SU-DHL-6 (cell line): ENCODE measurements around the gene ZNF212.

Source experiments
- EZH2phosphoT487 ChIP-seq: fragments of 200-600 bp; sonication (generic), shearing (Covaris generic); conservative IDR thresholded peaks from 2 replicates; pipeline ENCODE4 v1.6.1; 2018; ENCODE audit warnings: mild to moderate bottlenecking, antibody characterized with exemption, low read length, moderate library complexity, mixed read lengths
- TF ChIP-seq, protein P1 (sequence below): fragments of 200-600 bp; sonication (generic); IDR thresholded peaks from one replicate; pipeline ENCODE4 v1.5.1; 2017; ENCODE audit warnings: antibody characterized with exemption, mild to moderate bottlenecking, low read length, moderate library complexity; ENCODE audit not compliant: insufficient read depth, poor library complexity, severe bottlenecking

DNA sequence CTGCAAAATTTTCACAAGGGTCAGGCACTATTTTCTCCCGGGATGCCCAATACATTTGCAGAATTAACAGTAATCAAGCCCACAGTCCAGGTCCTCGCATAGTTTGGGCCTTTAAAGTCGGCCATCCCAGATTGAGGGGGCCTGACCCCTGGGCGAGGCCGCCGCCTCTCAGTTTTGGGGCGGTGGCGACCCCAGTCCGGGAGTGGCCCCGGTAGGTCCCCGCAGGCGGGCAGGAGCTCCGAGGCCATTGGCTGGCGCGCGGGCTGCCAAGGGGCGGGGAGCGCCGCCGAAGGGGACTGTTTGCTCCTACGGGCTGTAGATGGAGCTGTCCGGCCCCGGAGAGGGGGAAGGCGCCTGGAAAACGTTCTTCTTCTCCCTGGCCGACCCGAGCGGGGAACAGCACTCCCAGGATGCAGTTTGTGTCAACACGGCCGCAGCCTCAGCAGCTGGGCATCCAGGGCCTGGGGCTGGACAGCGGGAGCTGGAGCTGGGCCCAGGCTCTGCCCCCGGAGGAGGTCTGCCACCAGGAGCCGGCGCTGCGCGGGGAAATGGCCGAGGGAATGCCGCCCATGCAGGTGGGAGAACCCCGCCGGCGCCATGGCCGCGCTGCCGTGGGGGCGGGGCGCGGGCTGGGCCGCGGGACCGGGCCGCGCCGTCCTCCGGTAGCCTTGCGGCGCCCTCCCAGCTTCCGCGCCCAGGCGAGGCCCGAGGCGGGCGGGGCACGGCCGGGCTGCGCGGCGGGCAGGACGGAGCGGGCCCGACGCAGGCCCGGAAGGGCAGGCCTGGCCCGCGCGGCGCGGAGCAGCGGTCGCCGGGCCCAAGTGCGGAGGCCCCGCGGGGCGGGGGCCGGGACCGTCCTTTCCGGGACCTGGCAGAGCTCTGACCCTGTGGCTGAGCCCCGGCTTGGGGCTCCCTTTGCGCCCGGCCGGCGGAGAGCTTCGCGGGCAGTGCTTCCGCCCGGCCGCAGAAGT is 44.0 kb upstream of the ZNF212 start, which contains the start of gene ZNF282:
- TF ChIP-seq, protein P1, sequence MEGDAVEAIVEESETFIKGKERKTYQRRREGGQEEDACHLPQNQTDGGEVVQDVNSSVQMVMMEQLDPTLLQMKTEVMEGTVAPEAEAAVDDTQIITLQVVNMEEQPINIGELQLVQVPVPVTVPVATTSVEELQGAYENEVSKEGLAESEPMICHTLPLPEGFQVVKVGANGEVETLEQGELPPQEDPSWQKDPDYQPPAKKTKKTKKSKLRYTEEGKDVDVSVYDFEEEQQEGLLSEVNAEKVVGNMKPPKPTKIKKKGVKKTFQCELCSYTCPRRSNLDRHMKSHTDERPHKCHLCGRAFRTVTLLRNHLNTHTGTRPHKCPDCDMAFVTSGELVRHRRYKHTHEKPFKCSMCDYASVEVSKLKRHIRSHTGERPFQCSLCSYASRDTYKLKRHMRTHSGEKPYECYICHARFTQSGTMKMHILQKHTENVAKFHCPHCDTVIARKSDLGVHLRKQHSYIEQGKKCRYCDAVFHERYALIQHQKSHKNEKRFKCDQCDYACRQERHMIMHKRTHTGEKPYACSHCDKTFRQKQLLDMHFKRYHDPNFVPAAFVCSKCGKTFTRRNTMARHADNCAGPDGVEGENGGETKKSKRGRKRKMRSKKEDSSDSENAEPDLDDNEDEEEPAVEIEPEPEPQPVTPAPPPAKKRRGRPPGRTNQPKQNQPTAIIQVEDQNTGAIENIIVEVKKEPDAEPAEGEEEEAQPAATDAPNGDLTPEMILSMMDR = peak; percentile 63
- TF ChIP-seq EZH2phosphoT487 = no peak
